Caco-2 (cell line): ENCODE measurements around the gene SH3YL1. TPM values are rescaled to one million over a fixed set of nuclear protein-coding genes. Genes with fewer than 3 reads are reported as not detected.

Experiments
- BruUV-seq: library from RNA; stranded (reverse); fragments of 400-500 nt; replicated peaks from 2 replicates; lab custom pipeline; 2021; lab: Mats Ljungman, UMichigan
- CTCF ChIA-PET: fragments of 300-600 bp; sonication (Branson Sonifier 250); formaldehyde crosslinking; loops from one replicate; lab custom pipeline; 2022; ENCODE audit warnings: antibody characterized with exemption; lab: Charles Lee
- POLR2A ChIA-PET: fragments of 300-600 bp; sonication (Branson Sonifier 250); formaldehyde crosslinking; loops from one replicate; lab custom pipeline; 2022; ENCODE audit warnings: antibody characterized with exemption; lab: Charles Lee
- DNase-seq, 2 experiments: peaks; one replicate each; pipeline versions ENCODE4 v3.0.0 to v3.0.0-alpha.2; 2020 to 2022
- H3K27me3 ChIP-seq: replicated peaks from 2 replicates; pipeline ENCODE4 v1.6.0; 2011; ENCODE audit warnings: low read length; ENCODE audit not compliant: control insufficient read depth, insufficient read depth
- H3K36me3 ChIP-seq: 2 replicates; pipeline ENCODE4 v1.5.1; 2011; ENCODE audit warnings: low read length; ENCODE audit not compliant: control insufficient read depth, insufficient read depth
- H3K4me1 ChIP-seq: fragments of 250-450 bp; sonication (Bioruptor Pico); 2 replicates; pipeline ENCODE4 v1.5.1; 2020; ENCODE audit warnings: mild to moderate bottlenecking
- H3K4me3 ChIP-seq: 2 replicates; pipeline ENCODE4 v1.5.1; 2011; ENCODE audit warnings: low read depth, mild to moderate bottlenecking, control low read depth, low read length
- H3K9me3 ChIP-seq: fragments of 250-450 bp; sonication (Bioruptor Pico); 2 replicates; pipeline ENCODE4 v1.5.1; 2020; ENCODE audit warnings: mild to moderate bottlenecking, moderate library complexity
- H3K27ac Mint-ChIP-seq: one replicate; pipeline ENCODE4 v1.8.0; 2022; ENCODE audit warnings: mixed read lengths; ENCODE audit not compliant: unreplicated experiment
- H3K27me3 Mint-ChIP-seq: one replicate; pipeline ENCODE4 v1.8.0; 2022; ENCODE audit warnings: mixed read lengths; ENCODE audit not compliant: insufficient read depth, unreplicated experiment
- H3K36me3 Mint-ChIP-seq: one replicate; pipeline ENCODE4 v1.8.0; 2022; ENCODE audit warnings: mild to moderate bottlenecking, mixed read lengths; ENCODE audit not compliant: insufficient read depth, unreplicated experiment
- H3K4me1 Mint-ChIP-seq: one replicate; pipeline ENCODE4 v1.8.0; 2022; ENCODE audit warnings: low read depth, mixed read lengths; ENCODE audit not compliant: unreplicated experiment
- H3K4me3 Mint-ChIP-seq: one replicate; pipeline ENCODE4 v1.8.0; 2022; ENCODE audit warnings: mild to moderate bottlenecking, moderate library complexity, mixed read lengths; ENCODE audit not compliant: unreplicated experiment
- H3K9me3 Mint-ChIP-seq: one replicate; pipeline ENCODE4 v1.8.0; 2022; ENCODE audit warnings: mixed read lengths; ENCODE audit not compliant: unreplicated experiment
- intact Hi-C: fragments of 100-400 bp; cut with micrococcal nuclease; formaldehyde crosslinking; loops from one replicate; pipeline ENCODE4 v1.10.0; 2022; ENCODE audit not compliant: unreplicated experiment
- total RNA-seq: library from RNA; stranded (reverse); gene quantifications from 2 replicates; pipeline ENCODE4 v1.2.3, GENCODE V29; 2022
- TF ChIP-seq, protein P1 (sequence below), 2 experiments: fragments of 200-600 bp in 1 of 2; IDR thresholded peaks; 1 replicate in 1 of 2; 2 replicates in 1 of 2; pipeline versions ENCODE4 v1.5.1 to v1.8.0; 2011 to 2022; ENCODE audit warnings: antibody characterized with exemption in 1 of 2, control low read depth in 1 of 2, inconsistent platforms in 1 of 2, low read depth in 1 of 2, low read length in 1 of 2, mild to moderate bottlenecking in 1 of 2, moderate library complexity in 1 of 2; ENCODE audit not compliant: insufficient read depth in 1 of 2, severe bottlenecking in 1 of 2, unreplicated experiment in 1 of 2

Gene SH3YL1
- total RNA-seq, 1 experiment from 2014 or later: 76.0 TPM

DNA sequence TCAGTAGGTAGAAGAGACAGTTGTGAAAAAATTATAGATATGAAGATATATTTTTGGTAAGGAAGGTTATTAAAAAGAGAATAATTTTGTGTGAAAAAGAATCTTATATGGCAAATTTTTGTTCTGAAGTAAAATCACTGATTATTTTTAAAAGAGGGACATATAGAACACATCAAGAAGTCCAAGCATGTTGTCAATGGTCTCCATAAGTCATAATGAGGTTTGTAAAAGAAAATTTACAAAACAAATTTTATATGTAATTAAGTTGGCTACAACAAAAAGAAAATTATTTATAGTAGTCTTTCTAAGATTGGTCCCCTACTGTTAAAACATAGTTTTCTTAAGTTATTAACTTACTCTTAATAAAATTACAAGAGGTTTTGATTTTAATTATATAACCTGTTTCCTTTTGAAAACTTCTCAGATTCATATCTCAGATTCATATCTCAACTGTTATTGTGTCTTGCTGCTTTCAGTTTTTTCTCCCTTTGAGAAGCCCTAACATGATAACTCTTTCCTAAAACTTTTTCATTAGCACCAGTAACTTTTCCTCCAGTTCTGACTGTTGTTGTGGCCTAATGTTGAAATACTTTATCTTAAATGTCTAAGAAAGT, 81.2 kb downstream of the SH3YL1 start:
- peaks cover 24% of the 10 kb centered on the region for H3K9me3 ChIP-seq
- intact Hi-C loops: no loop called here
- Mint-ChIP-seq H3K4me3 (no peak overlapping the region), H3K4me1 (no peaks in the 10 kb centered on the region), H3K9me3 (peaks cover 20% of the 10 kb centered on the region), H3K27me3 (peaks cover 3% of the 10 kb centered on the region), H3K36me3 (no peaks in the 10 kb centered on the region), H3K27ac (no peak overlapping the region)
- H3K4me1 ChIP-seq: no peaks in the 10 kb centered on the region
- TF ChIP-seq, protein P1, sequence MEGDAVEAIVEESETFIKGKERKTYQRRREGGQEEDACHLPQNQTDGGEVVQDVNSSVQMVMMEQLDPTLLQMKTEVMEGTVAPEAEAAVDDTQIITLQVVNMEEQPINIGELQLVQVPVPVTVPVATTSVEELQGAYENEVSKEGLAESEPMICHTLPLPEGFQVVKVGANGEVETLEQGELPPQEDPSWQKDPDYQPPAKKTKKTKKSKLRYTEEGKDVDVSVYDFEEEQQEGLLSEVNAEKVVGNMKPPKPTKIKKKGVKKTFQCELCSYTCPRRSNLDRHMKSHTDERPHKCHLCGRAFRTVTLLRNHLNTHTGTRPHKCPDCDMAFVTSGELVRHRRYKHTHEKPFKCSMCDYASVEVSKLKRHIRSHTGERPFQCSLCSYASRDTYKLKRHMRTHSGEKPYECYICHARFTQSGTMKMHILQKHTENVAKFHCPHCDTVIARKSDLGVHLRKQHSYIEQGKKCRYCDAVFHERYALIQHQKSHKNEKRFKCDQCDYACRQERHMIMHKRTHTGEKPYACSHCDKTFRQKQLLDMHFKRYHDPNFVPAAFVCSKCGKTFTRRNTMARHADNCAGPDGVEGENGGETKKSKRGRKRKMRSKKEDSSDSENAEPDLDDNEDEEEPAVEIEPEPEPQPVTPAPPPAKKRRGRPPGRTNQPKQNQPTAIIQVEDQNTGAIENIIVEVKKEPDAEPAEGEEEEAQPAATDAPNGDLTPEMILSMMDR (IDR thresholded peaks at IDR 0.05; ENCODE audit: insufficient read depth in 1 of 2, low read depth in 1 of 2, low read length in 1 of 2, severe bottlenecking in 1 of 2, unreplicated experiment in 1 of 2): no peak
- H3K27me3 ChIP-seq: no peaks in the 10 kb centered on the region
- H3K4me3 ChIP-seq: no peak overlapping the region
- H3K36me3 ChIP-seq: no peaks in the 10 kb centered on the region
- DNase-seq: no peak
- ChIA-PET POLR2A (no interaction called here), CTCF (no interaction called here)
- no TSS peak for BruUV-seq

DNA sequence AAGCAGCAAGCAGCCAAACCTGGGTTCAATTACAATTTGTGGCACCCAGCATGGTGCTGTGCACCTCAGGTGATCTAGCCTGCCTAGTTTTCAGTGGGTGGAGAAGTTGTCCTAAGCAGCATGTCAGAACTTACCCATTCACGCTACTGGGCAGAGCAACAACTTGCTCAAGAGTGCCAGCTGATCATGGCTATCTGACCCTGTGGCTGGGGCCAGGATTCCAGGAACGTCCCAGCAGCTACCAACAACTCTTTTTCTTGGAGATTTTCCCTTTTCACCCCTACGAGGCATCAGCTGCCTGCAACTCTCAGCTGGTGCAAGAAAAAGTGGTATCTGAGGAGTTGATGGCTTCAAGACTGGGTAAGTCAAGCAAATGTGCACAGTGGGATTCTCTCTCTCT, 83.5 kb downstream of the SH3YL1 start:
- no peaks in the 10 kb centered on the region for H3K27me3 ChIP-seq
- Mint-ChIP-seq H3K4me1 (no peaks in the 10 kb centered on the region), H3K36me3 (no peaks in the 10 kb centered on the region), H3K4me3 (no peak overlapping the region), H3K27me3 (peaks cover 3% of the 10 kb centered on the region), H3K27ac (no peak overlapping the region), H3K9me3 (peaks cover 16% of the 10 kb centered on the region)
- POLR2A ChIA-PET: no interaction called here
- H3K4me1 ChIP-seq: no peaks in the 10 kb centered on the region
- H3K9me3 ChIP-seq: peaks cover 24% of the 10 kb centered on the region
- no peaks in the 10 kb centered on the region for H3K36me3 ChIP-seq
- CTCF ChIA-PET: no interaction called here
- TF ChIP-seq, protein P1 (IDR thresholded peaks at IDR 0.05; ENCODE audit: insufficient read depth in 1 of 2, low read depth in 1 of 2, low read length in 1 of 2, severe bottlenecking in 1 of 2, unreplicated experiment in 1 of 2): no peak
- DNase-seq: no peak
- H3K4me3 ChIP-seq: no peak overlapping the region
- intact Hi-C loops: no loop called here
- no TSS peak for BruUV-seq

DNA sequence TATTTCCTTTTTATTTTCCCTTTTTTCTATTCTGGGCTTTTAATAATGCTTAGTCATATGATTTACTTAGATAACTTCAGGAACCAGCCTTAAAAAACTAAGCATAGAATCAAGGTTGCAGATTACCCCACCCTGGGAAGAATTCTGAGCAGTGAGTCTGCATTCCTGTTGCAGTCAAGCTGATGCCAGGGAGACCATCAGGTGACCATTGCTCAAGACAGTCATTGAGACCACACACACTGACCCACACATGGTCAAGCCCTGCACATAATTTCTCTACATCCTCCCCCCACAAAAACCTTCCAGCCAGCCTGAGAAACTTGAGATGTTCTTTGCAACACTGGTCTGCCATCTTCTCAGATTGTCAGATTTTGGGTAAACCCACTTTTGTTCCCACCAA, 83.9 kb downstream of the SH3YL1 start:
- TF ChIP-seq, protein P1 (IDR thresholded peaks at IDR 0.05; ENCODE audit: insufficient read depth in 1 of 2, low read depth in 1 of 2, low read length in 1 of 2, severe bottlenecking in 1 of 2, unreplicated experiment in 1 of 2): no peak
- ChIA-PET POLR2A (no interaction called here), CTCF (no interaction called here)
- no TSS peak for BruUV-seq
- Histone ChIP-seq H3K9me3 (peaks cover 20% of the 10 kb centered on the region), H3K4me1 (no peaks in the 10 kb centered on the region), H3K36me3 (no peaks in the 10 kb centered on the region), H3K4me3 (no peak overlapping the region), H3K27me3 (no peaks in the 10 kb centered on the region)
- H3K4me1 Mint-ChIP-seq: no peaks in the 10 kb centered on the region
- intact Hi-C loops: no loop called here
- no peak overlapping the region for H3K4me3 Mint-ChIP-seq
- H3K9me3 Mint-ChIP-seq: peaks cover 16% of the 10 kb centered on the region
- DNase-seq: no peak
- no peak overlapping the region for H3K27ac Mint-ChIP-seq
- H3K36me3 Mint-ChIP-seq: no peaks in the 10 kb centered on the region
- peaks cover 3% of the 10 kb centered on the region for H3K27me3 Mint-ChIP-seq
